Suppressor macrophage treated with lipopolysaccharide for 1 hour (primary cell): ENCODE results near the gene TBX6.

Source experiments
- DNase-seq, 3 donors: peaks; one replicate each; pipeline ENCODE4 v3.0.0-alpha.2; 2020 to 2022

TBX6 gene

DNA sequence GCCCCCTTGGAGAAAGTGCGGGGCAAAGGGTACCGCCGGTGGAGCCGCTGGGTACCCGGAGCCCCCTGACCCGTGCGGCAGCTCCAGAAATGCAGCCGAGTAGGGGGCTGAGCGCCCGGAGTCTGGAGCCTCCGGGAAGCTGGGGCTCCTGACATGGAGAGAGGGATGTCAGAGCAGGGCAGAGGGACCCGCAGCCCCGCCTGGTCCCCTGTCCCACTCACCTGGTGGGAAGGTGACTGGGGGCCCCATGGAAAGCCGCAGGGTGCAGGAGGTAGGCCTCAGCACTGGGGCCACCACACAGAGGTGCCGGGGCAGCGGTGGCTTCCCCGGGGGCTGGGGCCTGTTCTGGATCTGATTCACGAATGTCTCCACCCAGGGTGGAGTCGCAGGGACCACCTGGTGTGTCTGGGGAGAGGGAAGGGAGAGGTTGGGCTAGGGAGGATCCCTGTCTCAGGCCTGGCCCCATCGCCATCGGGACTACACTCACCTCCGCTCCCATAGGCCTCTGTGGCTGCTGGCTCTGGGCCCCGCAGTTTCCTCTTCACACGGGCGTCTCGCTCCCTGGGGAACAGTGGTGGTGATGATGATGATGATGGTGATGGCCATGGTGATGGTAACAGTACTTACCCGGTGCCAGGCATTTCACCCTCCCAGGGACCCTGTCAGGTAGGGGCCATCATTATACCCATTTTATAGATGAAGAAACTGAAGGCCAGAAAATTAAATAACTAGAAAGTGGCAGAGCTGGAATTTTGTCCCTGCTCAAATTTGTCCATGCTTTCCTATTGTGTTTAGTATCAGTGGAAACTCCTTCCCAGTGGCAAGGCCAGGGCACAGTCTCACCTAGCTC, 5.2 kb downstream of the TBX6 start:
- DNase-seq = no peak

- no peak for DNase-seq
These were observed 5.9 kb downstream of the TBX6 start for GRCh38 chr16:30085820-30086219.

DNA sequence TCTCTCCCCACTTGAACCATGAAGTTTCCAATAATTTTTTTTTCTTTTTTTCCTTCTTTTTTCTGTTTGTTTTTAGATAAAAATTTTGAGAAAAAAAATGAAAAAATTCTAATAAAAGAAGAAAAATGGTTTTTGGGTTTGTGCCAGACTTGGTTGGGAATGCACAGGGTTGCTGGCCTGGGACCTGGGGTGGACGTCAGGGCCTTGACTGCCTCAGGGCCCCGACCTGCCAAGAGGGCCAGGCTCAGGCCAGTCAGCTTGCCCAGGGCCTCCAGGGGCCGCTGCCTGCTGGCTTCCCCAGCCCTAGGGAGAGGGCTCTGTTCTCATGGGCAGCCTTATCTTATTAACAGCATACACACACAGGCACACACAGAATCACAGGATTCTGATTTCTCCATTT, 6.5 kb downstream of the TBX6 start:
- no peak for DNase-seq

DNA sequence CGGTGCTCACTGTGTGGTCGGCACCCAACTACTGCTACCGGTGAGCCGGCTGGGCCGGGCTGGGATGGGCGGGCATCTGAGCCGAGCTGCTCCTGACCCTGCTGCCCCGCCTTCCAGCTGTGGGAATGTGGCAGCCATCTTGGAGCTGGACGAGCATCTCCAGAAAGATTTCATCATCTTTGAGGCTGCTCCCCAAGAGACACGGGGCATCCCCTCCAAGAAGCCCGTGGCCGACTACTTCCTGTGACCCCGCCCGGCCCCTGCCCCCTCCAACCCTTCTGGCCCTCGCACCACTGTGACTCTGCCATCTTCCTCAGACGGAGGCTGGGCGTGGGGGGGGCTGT, 6.9 kb downstream of the TBX6 start:
- peak in 1 of 3 donors; percentile 53 for DNase-seq

- DNase-seq = no peak
These were observed 7.5 kb downstream of the TBX6 start for GRCh38 chr16:30084096-30084815.

- no peak for DNase-seq
These were observed 8.3 kb downstream of the TBX6 start for GRCh38 chr16:30083216-30084055.

DNA sequence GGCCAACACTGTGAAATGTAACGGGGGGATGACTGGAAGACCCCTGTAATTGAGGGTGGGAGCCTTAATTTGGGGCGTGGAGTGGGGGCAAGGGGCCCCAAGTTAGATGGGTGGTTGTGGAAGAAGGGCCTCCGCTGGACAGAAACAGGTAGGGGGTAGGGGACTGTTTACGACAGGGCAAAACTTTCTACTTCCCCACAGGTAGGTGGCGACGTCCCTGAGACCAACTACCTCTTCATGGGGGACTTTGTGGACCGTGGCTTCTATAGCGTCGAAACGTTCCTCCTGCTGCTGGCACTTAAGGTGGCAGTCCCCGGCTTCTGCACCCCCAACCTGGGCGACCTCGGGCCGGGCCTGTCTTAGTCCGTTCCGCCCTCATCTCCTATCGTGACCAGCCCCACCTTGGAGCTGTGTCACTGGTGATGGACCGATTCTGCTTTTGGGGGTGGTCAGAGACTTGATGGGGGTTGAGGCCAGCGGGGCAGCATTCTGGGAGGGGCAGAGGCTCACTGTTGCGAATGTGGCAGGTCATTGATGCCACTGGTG, 9.1 kb downstream of the TBX6 start:
- no peak for DNase-seq

- DNase-seq = no peak
These were observed 12.2 kb downstream of the TBX6 start for GRCh38 chr16:30079480-30079879.

GRCh38 chr16:30078744-30079143, 13.0 kb downstream of the TBX6 start:
- DNase-seq = no peak

- DNase-seq = peak; percentile 36 to 63 (median 39)
These were observed 14.1 kb downstream of the TBX6 start for GRCh38 chr16:30077656-30078055.

DNA sequence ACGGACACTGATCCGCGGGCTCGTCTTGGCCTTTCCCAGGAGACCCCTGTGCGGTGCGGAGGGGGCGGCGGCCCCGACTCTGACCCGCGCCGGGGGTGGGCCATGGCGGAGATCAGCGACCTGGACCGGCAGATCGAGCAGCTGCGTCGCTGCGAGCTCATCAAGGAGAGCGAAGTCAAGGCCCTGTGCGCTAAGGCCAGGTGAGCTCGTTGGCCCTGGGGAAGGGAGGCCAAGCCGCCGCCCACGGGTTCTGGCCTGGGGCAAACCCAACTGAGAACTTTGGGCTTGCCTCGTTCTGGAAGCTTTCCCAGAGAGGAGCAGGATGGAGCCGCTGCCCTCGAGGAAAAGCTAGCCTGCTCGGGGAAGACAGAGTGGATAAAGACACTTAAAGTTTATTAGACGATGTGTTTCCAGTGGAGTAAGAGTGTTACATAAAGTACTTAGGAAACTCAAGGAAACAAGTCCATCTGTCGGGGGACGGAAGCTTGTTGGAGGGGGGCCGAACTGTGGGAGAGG, 15.4 kb downstream of the TBX6 start:
- peak in 2 of 3 donors; percentile 32 to 39 for DNase-seq

DNA sequence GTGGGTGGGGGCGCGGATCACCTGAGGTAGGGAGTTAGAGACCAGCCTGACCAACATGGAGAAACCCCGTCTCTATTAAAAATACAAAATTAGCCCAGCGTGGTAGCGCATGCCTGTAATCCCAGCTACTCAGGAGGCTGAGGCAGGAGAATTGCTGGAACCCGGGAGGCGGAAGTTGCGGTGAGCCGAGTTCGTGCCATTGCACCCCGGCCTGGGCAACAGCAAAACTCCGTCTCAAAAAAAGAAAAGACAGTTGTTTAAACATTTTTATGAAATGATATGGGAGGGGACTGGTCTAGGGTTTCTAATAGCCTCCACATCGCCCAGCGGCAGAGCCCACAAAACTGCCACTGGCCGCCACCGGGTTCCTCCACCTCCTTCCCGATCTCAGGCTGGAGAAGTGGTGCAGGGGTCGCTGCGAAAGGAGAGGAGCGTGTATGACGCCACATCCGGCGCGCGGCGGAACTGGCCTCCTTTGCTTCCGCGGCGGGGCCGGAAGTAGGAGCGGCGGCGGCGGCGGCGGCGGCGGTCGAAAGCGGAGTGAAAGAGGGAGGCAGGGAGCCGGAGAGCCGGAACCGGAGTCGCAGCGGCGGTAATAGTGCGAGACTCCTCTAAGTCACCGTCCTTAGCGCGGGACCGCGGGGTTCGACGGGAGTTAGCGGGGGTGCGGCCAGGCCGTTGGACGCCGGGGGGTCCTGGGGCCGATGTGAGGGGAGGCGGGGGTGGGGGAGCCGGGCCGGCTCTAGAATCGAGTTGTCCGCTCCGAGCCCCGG, 16.0 kb downstream of the TBX6 start, which contains the start of gene PPP4C:
Gene PPP4C (plus strand): TSS at position 492 of the 773 bp plus-strand sequence. CDS start 384 bp downstream, outside the sequence.
- DNase-seq = peak; percentile 94 to 96 (median 95)

GRCh38 chr16:30070490-30070889, 21.2 kb downstream of the TBX6 start:
- no peak for DNase-seq

- no peak for DNase-seq
These were observed 21.9 kb downstream of the TBX6 start for GRCh38 chr16:30069611-30070462.

DNA sequence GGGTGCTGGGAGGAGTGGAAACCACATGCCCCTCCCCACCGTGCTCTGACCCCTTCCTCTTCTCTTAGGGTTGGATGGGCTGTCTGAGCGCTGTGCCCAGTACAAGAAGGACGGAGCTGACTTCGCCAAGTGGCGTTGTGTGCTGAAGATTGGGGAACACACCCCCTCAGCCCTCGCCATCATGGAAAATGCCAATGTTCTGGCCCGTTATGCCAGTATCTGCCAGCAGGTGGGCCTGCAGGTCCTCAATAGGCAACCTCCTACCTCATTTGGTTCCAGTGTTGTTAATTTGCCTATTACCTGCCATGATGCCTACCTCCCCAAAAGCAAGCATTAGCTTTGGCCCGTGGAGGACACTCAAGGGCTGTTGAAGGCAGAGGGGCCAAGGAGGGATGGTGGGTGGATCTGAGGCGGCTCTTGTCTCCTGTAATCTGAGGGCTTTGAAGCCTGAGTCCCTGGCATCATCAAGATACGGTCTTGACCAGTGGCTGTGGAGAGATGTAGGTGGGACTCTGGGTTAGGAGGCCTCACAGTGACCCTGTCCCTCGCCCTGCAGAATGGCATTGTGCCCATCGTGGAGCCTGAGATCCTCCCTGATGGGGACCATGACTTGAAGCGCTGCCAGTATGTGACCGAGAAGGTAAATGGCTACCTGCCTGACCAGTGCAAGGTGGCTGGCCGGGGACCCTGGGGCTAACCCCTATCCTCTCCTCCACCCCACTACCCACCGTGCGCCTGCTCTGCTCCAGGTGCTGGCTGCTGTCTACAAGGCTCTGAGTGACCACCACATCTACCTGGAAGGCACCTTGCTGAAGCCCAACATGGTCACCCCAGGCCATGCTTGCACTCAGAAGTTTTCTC, 22.7 kb downstream of the TBX6 start:
- DNase-seq = peak in 2 of 3 donors; percentile 48 to 61

GRCh38 chr16:30068333-30068732, 23.4 kb downstream of the TBX6 start:
- no peak for DNase-seq

GRCh38 chr16:30067584-30067916, 24.2 kb downstream of the TBX6 start:
- DNase-seq = no peak

DNA sequence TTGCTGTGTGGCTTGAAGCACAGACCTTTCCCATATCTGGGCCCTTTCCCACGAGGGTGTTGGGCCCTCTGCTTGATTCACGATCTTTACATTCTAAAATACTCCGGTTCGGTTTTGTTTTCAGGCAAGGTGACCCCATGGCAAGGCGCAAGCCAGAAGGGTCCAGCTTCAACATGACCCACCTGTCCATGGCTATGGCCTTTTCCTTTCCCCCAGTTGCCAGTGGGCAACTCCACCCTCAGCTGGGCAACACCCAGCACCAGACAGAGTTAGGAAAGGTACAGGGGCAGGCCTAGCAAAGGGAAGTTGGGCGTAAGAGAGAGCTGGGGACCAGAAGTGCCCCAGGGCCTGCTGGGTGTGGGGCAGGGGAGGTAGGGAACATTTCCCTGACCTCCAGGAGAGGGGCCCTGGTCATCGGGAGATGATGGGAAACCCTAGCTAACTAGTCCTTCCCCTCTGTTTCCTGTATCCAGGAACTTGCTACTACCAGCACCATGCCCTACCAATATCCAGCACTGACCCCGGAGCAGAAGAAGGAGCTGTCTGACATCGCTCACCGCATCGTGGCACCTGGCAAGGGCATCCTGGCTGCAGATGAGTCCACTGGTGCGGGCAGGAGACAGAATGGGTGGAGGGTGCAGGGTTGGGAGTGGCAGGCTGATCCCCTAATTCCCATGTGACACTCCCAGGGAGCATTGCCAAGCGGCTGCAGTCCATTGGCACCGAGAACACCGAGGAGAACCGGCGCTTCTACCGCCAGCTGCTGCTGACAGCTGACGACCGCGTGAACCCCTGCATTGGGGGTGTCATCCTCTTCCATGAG, 24.8 kb downstream of the TBX6 start:
- peak; percentile 46 to 58 (median 50) for DNase-seq
